Naive thymus-derived CD4-positive, alpha-beta T cell (primary cell): ENCODE measurements around the gene RTN4R. TPM values are rescaled to one million over a fixed set of nuclear protein-coding genes. Genes with fewer than 3 reads are reported as not detected.
"Not testable (repeated sequence)": the region's sequence is repeated elsewhere in the genome, so short reads cannot be mapped to it uniquely, and the experiment has no call there.

Experiments
- ATAC-seq: fragments of 150-1000 bp; cut with Tn5 transposase; 2 replicates; pipeline ENCODE4 v1.10.0; 2021; ENCODE audit warnings: mild to moderate bottlenecking, moderate library complexity
- CTCF ChIA-PET: fragments of 350-600 bp; sonication (Branson Sonifier 250); formaldehyde crosslinking; loops from one replicate; lab custom pipeline; 2021; ENCODE audit warnings: antibody characterized with exemption; lab: Charles Lee
- POLR2A ChIA-PET: fragments of 350-600 bp; sonication (Branson Sonifier 250); formaldehyde crosslinking; loops from one replicate; lab custom pipeline; 2021; ENCODE audit warnings: antibody characterized with exemption, inconsistent platforms; lab: Charles Lee
- DNase-seq, 9 donors: peaks; one replicate each; pipeline versions ENCODE4 v3.0.0 to v3.0.0-alpha.2; 2020 to 2022; ENCODE audit warnings: mixed read lengths in 1 of 9
- H3K27ac ChIP-seq: one replicate; pipeline ENCODE4 v1.7.0; 2013; ENCODE audit warnings: mild to moderate bottlenecking, low read depth, low read length, moderate library complexity
- H3K27me3 ChIP-seq, 2 donors: one replicate each; pipeline ENCODE4 v1.7.0; 2013; ENCODE audit warnings: low read length in 2 of 2, mild to moderate bottlenecking in 2 of 2, moderate library complexity in 2 of 2; ENCODE audit not compliant: control insufficient read depth in 2 of 2, insufficient read depth in 2 of 2
- H3K36me3 ChIP-seq, 3 experiments: 1 replicate in 2 of 3; 2 replicates in 1 of 3; pipeline ENCODE4 v1.7.0; 2013; ENCODE audit warnings: low read length in 3 of 3, mild to moderate bottlenecking in 3 of 3, moderate library complexity in 1 of 3; ENCODE audit not compliant: insufficient read depth in 3 of 3, control insufficient read depth in 2 of 3
- H3K4me1 ChIP-seq, 2 donors: one replicate each; pipeline ENCODE4 v1.7.0; 2013; ENCODE audit warnings: low read length in 2 of 2, mild to moderate bottlenecking in 2 of 2, moderate library complexity in 1 of 2; ENCODE audit not compliant: control insufficient read depth in 2 of 2, insufficient read depth in 2 of 2
- H3K4me3 ChIP-seq: 2 replicates; pipeline ENCODE4 v1.7.0; 2013; ENCODE audit warnings: mild to moderate bottlenecking, low read length
- H3K9me3 ChIP-seq, 3 experiments: 1 replicate in 2 of 3; 2 replicates in 1 of 3; pipeline ENCODE4 v1.7.0; 2013; ENCODE audit warnings: low read length in 3 of 3; ENCODE audit not compliant: control insufficient read depth in 2 of 3
- H3K27ac Mint-ChIP-seq, 9 donors: one replicate each; pipeline ENCODE4 v1.8.0; 2020 to 2022; ENCODE audit warnings: mixed read lengths in 9 of 9, mild to moderate bottlenecking in 8 of 9, moderate library complexity in 5 of 9, inconsistent platforms in 2 of 9
- H3K27me3 Mint-ChIP-seq, 5 donors: one replicate each; pipeline ENCODE4 v1.8.0; 2021 to 2022; ENCODE audit warnings: mixed read lengths in 5 of 5, mild to moderate bottlenecking in 1 of 5
- H3K36me3 Mint-ChIP-seq, 5 donors: one replicate each; pipeline ENCODE4 v1.8.0; 2020 to 2022; ENCODE audit warnings: mixed read lengths in 5 of 5, mild to moderate bottlenecking in 3 of 5, inconsistent platforms in 1 of 5
- H3K4me1 Mint-ChIP-seq, 7 donors: one replicate each; pipeline ENCODE4 v1.8.0; 2020 to 2022; ENCODE audit warnings: mixed read lengths in 7 of 7, mild to moderate bottlenecking in 3 of 7, inconsistent platforms in 1 of 7
- H3K4me3 Mint-ChIP-seq, 10 donors: one replicate each; pipeline ENCODE4 v1.8.0; 2020 to 2022; ENCODE audit warnings: mild to moderate bottlenecking in 10 of 10, mixed read lengths in 10 of 10, moderate library complexity in 6 of 10, inconsistent platforms in 2 of 10
- H3K9me3 Mint-ChIP-seq, 11 donors: one replicate each; pipeline ENCODE4 v1.8.0; 2020 to 2022; ENCODE audit warnings: mixed read lengths in 11 of 11, mild to moderate bottlenecking in 4 of 11, inconsistent platforms in 1 of 11, moderate library complexity in 1 of 11
- intact Hi-C, 2 donors: fragments of 100-400 bp; cut with micrococcal nuclease; formaldehyde crosslinking; loops; one replicate each; pipeline ENCODE4 v1.15.1; 2023
- polyA plus RNA-seq, 2 donors: library from polyadenylated mRNA; unstranded; fragments of 300-500 nt; fragmentation: Illumina TruSeq; gene quantifications; one replicate each; pipeline ENCODE4 v1.2.3, GENCODE V29; 2021
- total RNA-seq, 6 experiments: library from RNA in 5 of 6; stranded (reverse) in 5 of 6; gene quantifications; 1 replicate in 5 of 6; 2 replicates in 1 of 6; pipeline ENCODE4 v1.2.3 and lab custom pipeline; 2021 to 2026

The RTN4R gene
- total and polyA plus RNA-seq, 7 experiments from 2014 or later = 0.98 to 2.9 (median 2.0) TPM

- Histone ChIP-seq H3K4me3 (no peak overlapping the region), H3K36me3 (no peaks in the 10 kb centered on the region), H3K27ac (no peak overlapping the region), H3K4me1 (no peaks in the 10 kb centered on the region), H3K27me3 (no peaks in the 10 kb centered on the region), H3K9me3 (no peaks in the 10 kb centered on the region)
- H3K27me3 Mint-ChIP-seq = peaks cover 0 to 2% (median 0%) of the 10 kb centered on the region in 5 donors
- no peak overlapping the region for H3K4me3 Mint-ChIP-seq
- ATAC-seq (no peak), DNase-seq (no peak)
- H3K36me3 Mint-ChIP-seq = no peaks in the 10 kb centered on the region
- H3K27ac Mint-ChIP-seq = no peak overlapping the region
- CTCF ChIA-PET = interaction anchor here (0.8 kb wide), 1 partner anchor 22 kb away, joined by 5 read pairs; no protein-coding TSS in a partner anchor
- no peaks in the 10 kb centered on the region for H3K9me3 Mint-ChIP-seq
- H3K4me1 Mint-ChIP-seq = no peaks in the 10 kb centered on the region
- intact Hi-C loops = loop anchor here in 1 of 2 donors (10.0 kb wide), 2 partner anchors 307 to 413 kb away; no protein-coding TSS in a partner anchor
- POLR2A ChIA-PET = no interaction called here
These were observed 24.0 kb upstream of the RTN4R start for GRCh38 chr22:20292108-20292507.

- intact Hi-C loops = loop anchor here in 1 of 2 donors (10.0 kb wide), 2 partner anchors 307 to 413 kb away; no protein-coding TSS in a partner anchor
These were observed 23.5 kb upstream of the RTN4R start for GRCh38 chr22:20291604-20292063.

GRCh38 chr22:20291249-20291586 lies 23.1 kb upstream of the RTN4R start:
- Mint-ChIP-seq H3K27ac (no peak overlapping the region), H3K4me1 (no peaks in the 10 kb centered on the region), H3K27me3 (peaks cover 0 to 2% (median 0%) of the 10 kb centered on the region in 5 donors), H3K9me3 (peaks cover 0 to 1% (median 0%) of the 10 kb centered on the region in 11 donors), H3K4me3 (no peak overlapping the region), H3K36me3 (no peaks in the 10 kb centered on the region)
- DNase-seq = no peak
- Histone ChIP-seq H3K4me1 (no peaks in the 10 kb centered on the region), H3K4me3 (no peak overlapping the region), H3K9me3 (no peaks in the 10 kb centered on the region), H3K27ac (no peak overlapping the region), H3K36me3 (no peaks in the 10 kb centered on the region), H3K27me3 (no peaks in the 10 kb centered on the region)
- intact Hi-C loops = loop anchor here in 1 of 2 donors (10.0 kb wide), 2 partner anchors 306 to 414 kb away; no protein-coding TSS in a partner anchor
- ATAC-seq = no peak
- ChIA-PET POLR2A (no interaction called here), CTCF (interaction anchor here (0.6 to 1.7 kb wide), 2 partner anchors 134 to 161 kb away, joined by 3 to 6 read pairs; no protein-coding TSS in a partner anchor)

More at GRCh38 chr22:20291604-20292063, 23.5 kb upstream of the RTN4R start:
- POLR2A ChIA-PET = no interaction called here
- Mint-ChIP-seq H3K4me1 (no peaks in the 10 kb centered on the region), H3K36me3 (no peaks in the 10 kb centered on the region), H3K9me3 (peaks cover 0 to 1% (median 0%) of the 10 kb centered on the region in 11 donors), H3K27ac (no peak overlapping the region), H3K4me3 (no peak overlapping the region), H3K27me3 (peaks cover 0 to 2% (median 0%) of the 10 kb centered on the region in 5 donors)
- Histone ChIP-seq H3K9me3 (no peaks in the 10 kb centered on the region), H3K4me1 (no peaks in the 10 kb centered on the region), H3K4me3 (no peak overlapping the region), H3K27ac (no peak overlapping the region), H3K27me3 (no peaks in the 10 kb centered on the region), H3K36me3 (no peaks in the 10 kb centered on the region)
- ATAC-seq = no peak
- CTCF ChIA-PET = no interaction called here
- DNase-seq = no peak

- Mint-ChIP-seq H3K36me3 (no peaks in the 10 kb centered on the region), H3K27ac (no peak overlapping the region), H3K27me3 (peaks cover 0 to 2% (median 0%) of the 10 kb centered on the region in 5 donors), H3K4me1 (no peaks in the 10 kb centered on the region), H3K9me3 (peaks cover 0 to 1% (median 0%) of the 10 kb centered on the region in 11 donors), H3K4me3 (no peak overlapping the region)
- H3K27ac ChIP-seq = no peak overlapping the region
- H3K36me3 ChIP-seq = no peaks in the 10 kb centered on the region
- intact Hi-C loops = loop anchor here in 1 of 2 donors (10.0 kb wide), 2 partner anchors 306 to 414 kb away; no protein-coding TSS in a partner anchor
- POLR2A ChIA-PET = no interaction called here
- H3K4me3 ChIP-seq = no peak overlapping the region
- CTCF ChIA-PET = interaction anchor here (0.6 to 1.7 kb wide), 2 partner anchors 134 to 160 kb away, joined by 3 to 6 read pairs; no protein-coding TSS in a partner anchor
- no peak for ATAC-seq
- no peaks in the 10 kb centered on the region for H3K9me3 ChIP-seq
- no peaks in the 10 kb centered on the region for H3K27me3 ChIP-seq
- no peaks in the 10 kb centered on the region for H3K4me1 ChIP-seq
- DNase-seq = no peak
These were observed 22.6 kb upstream of the RTN4R start for GRCh38 chr22:20290578-20291248.

- H3K9me3 ChIP-seq = no peaks in the 10 kb centered on the region
- no peak overlapping the region for H3K27ac ChIP-seq
- H3K27me3 ChIP-seq = no peaks in the 10 kb centered on the region
- H3K4me1 Mint-ChIP-seq = no peaks in the 10 kb centered on the region
- no peaks in the 10 kb centered on the region for H3K36me3 Mint-ChIP-seq
- peaks cover 0 to 1% (median 0%) of the 10 kb centered on the region in 11 donors for H3K9me3 Mint-ChIP-seq
- ATAC-seq (no peak), DNase-seq (no peak)
- H3K4me3 Mint-ChIP-seq = no peak overlapping the region
- no peaks in the 10 kb centered on the region for H3K4me1 ChIP-seq
- ChIA-PET POLR2A (no interaction called here), CTCF (interaction anchor here (1.7 kb wide), 1 partner anchor 133 kb away, joined by 6 read pairs; no protein-coding TSS in a partner anchor)
- no peaks in the 10 kb centered on the region for H3K36me3 ChIP-seq
- no peak overlapping the region for H3K4me3 ChIP-seq
- no peak overlapping the region for H3K27ac Mint-ChIP-seq
- H3K27me3 Mint-ChIP-seq = peaks cover 0 to under 1% (median 0%) of the 10 kb centered on the region in 5 donors
- intact Hi-C loops = loop anchor here in 1 of 2 donors (10.0 kb wide), 2 partner anchors 305 to 415 kb away; no protein-coding TSS in a partner anchor
These were observed 21.9 kb upstream of the RTN4R start for GRCh38 chr22:20290045-20290392.

GRCh38 chr22:20289182-20290044 lies 21.3 kb upstream of the RTN4R start:
- H3K27me3 ChIP-seq, H3K27ac Mint-ChIP-seq, H3K36me3 ChIP-seq, H3K4me1 ChIP-seq, POLR2A ChIA-PET, H3K4me3 ChIP-seq, H3K4me1 Mint-ChIP-seq, DNase-seq, H3K9me3 Mint-ChIP-seq, H3K36me3 Mint-ChIP-seq, H3K27me3 Mint-ChIP-seq, H3K27ac ChIP-seq, H3K4me3 Mint-ChIP-seq, H3K9me3 ChIP-seq, ATAC-seq: not testable (repeated sequence)
- CTCF ChIA-PET = interaction anchor here (1.7 kb wide), 2 partner anchors 132 kb away, joined by 6 to 7 read pairs; no protein-coding TSS in a partner anchor
- intact Hi-C loops = loop anchor here in 1 of 2 donors (10.0 kb wide), 2 partner anchors 305 to 415 kb away; no protein-coding TSS in a partner anchor
